Nephron progenitor cell (in vitro differentiated cells): ENCODE results near the gene FOXE1.
A peak's percentile ranks its signal among the peaks of the same experiment; 100 is the strongest.

Experiments
- DNase-seq: peaks from one replicate; pipeline ENCODE4 v3.0.0; 2021
- H3K27ac Mint-ChIP-seq: 2 replicates; pipeline ENCODE4 v1.8.0; 2021; ENCODE audit warnings: mild to moderate bottlenecking, moderate library complexity, mixed read lengths
- H3K27me3 Mint-ChIP-seq: 2 replicates; pipeline ENCODE4 v1.8.0; 2021; ENCODE audit warnings: mild to moderate bottlenecking, low read depth, mixed read lengths; ENCODE audit not compliant: poor library complexity
- H3K36me3 Mint-ChIP-seq: 2 replicates; pipeline ENCODE4 v1.8.0; 2021; ENCODE audit warnings: low read depth, mixed read lengths
- H3K4me1 Mint-ChIP-seq: 2 replicates; pipeline ENCODE4 v1.8.0; 2021; ENCODE audit warnings: mixed read lengths
- H3K4me3 Mint-ChIP-seq: 2 replicates; pipeline ENCODE4 v1.8.0; 2021; ENCODE audit warnings: mild to moderate bottlenecking, moderate library complexity, mixed read lengths
- H3K9me3 Mint-ChIP-seq: 2 replicates; pipeline ENCODE4 v1.8.0; 2021; ENCODE audit warnings: mild to moderate bottlenecking, moderate library complexity, mixed read lengths
- CTCF ChIP-seq: fragments of 200-600 bp; sonication (generic); IDR thresholded peaks from 2 replicates; pipeline ENCODE4 v1.5.0; 2021; ENCODE audit warnings: antibody characterized with exemption

FOXE1 gene

GRCh38 chr9:97874624-97875023 lies 21.6 kb downstream of the FOXE1 start:
- no peak for TF ChIP-seq CTCF
- no peak overlapping the region for H3K27ac Mint-ChIP-seq
- DNase-seq: no peak
- H3K4me1 Mint-ChIP-seq: no peaks in the 10 kb centered on the region
- H3K36me3 Mint-ChIP-seq: no peaks in the 10 kb centered on the region
- H3K4me3 Mint-ChIP-seq: no peak overlapping the region
- H3K9me3 Mint-ChIP-seq: no peaks in the 10 kb centered on the region
- peaks cover 52% of the 10 kb centered on the region for H3K27me3 Mint-ChIP-seq

GRCh38 chr9:97875111-97875510 lies 22.1 kb downstream of the FOXE1 start:
- Mint-ChIP-seq H3K27ac (no peak overlapping the region), H3K4me3 (no peak overlapping the region), H3K9me3 (no peaks in the 10 kb centered on the region), H3K27me3 (peaks cover 51% of the 10 kb centered on the region), H3K36me3 (no peaks in the 10 kb centered on the region), H3K4me1 (no peaks in the 10 kb centered on the region)
- TF ChIP-seq CTCF: no peak
- no peak for DNase-seq

- Mint-ChIP-seq H3K36me3 (no peaks in the 10 kb centered on the region), H3K27ac (no peak overlapping the region), H3K4me1 (no peaks in the 10 kb centered on the region), H3K9me3 (no peaks in the 10 kb centered on the region), H3K27me3 (peaks cover 48% of the 10 kb centered on the region), H3K4me3 (no peak overlapping the region)
- no peak for TF ChIP-seq CTCF
- DNase-seq: no peak
Measured at GRCh38 chr9:97876061-97876460, 23.0 kb downstream of the FOXE1 start.

GRCh38 chr9:97880336-97880735 lies 27.3 kb downstream of the FOXE1 start:
- H3K36me3 Mint-ChIP-seq: no peaks in the 10 kb centered on the region
- TF ChIP-seq CTCF: no peak
- peaks cover 3% of the 10 kb centered on the region for H3K9me3 Mint-ChIP-seq
- no peaks in the 10 kb centered on the region for H3K4me1 Mint-ChIP-seq
- no peak overlapping the region for H3K27ac Mint-ChIP-seq
- no peak overlapping the region for H3K4me3 Mint-ChIP-seq
- no peak for DNase-seq
- H3K27me3 Mint-ChIP-seq: peaks cover 70% of the 10 kb centered on the region

GRCh38 chr9:97889941-97890887 lies 37.2 kb downstream of the FOXE1 start:
- peak; percentile 60 for TF ChIP-seq CTCF
- Mint-ChIP-seq H3K9me3 (peaks cover 17% of the 10 kb centered on the region), H3K36me3 (no peaks in the 10 kb centered on the region), H3K4me3 (no peak overlapping the region), H3K4me1 (no peaks in the 10 kb centered on the region), H3K27me3 (peaks cover 61% of the 10 kb centered on the region), H3K27ac (no peak overlapping the region)
- peak; percentile 57 for DNase-seq

- no peak overlapping the region for H3K4me3 Mint-ChIP-seq
- TF ChIP-seq CTCF: no peak
- no peak overlapping the region for H3K27ac Mint-ChIP-seq
- no peaks in the 10 kb centered on the region for H3K4me1 Mint-ChIP-seq
- peaks cover 54% of the 10 kb centered on the region for H3K27me3 Mint-ChIP-seq
- no peak for DNase-seq
- no peaks in the 10 kb centered on the region for H3K36me3 Mint-ChIP-seq
- H3K9me3 Mint-ChIP-seq: peaks cover 17% of the 10 kb centered on the region
Measured at GRCh38 chr9:97891736-97892135, 38.7 kb downstream of the FOXE1 start.
